GM10266 (cell line): ENCODE measurements around the gene CLPTM1.
"Not testable (repeated sequence)": the region's sequence is repeated elsewhere in the genome, so short reads cannot be mapped to it uniquely, and the experiment has no call there.

Source experiments
- DNase-seq: peaks from one replicate; pipeline ENCODE4 v3.0.0; 2012; ENCODE audit errors: extremely low spot score
- TF ChIP-seq, protein P1 (sequence below): IDR thresholded peaks from 2 replicates; pipeline ENCODE4 v1.5.1; 2012; ENCODE audit warnings: mild to moderate bottlenecking, low read depth; ENCODE audit not compliant: control insufficient read depth, insufficient read depth; ENCODE audit errors: missing control alignments

CLPTM1 gene

DNA sequence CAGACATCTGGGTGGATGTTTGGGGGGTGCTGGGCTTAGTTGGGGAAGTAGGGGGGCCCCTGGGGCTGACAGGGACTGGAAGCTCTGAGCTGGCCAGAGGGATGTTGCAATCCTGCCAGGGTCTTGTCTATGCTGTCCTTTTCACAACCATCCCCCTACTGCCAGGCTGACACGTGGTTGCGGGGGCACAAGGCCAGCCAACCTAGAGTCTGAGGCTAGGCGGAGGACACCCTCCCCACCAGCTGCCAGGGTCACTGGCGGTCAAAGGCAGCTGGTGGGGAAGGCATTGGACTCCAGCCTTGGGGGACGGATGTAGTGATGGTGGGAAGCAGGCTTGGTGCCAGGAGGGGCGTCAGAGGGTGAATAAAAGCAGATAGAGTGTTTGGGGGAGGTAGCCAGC, 42.3 kb upstream of the CLPTM1 start:
- TF ChIP-seq, protein P1, sequence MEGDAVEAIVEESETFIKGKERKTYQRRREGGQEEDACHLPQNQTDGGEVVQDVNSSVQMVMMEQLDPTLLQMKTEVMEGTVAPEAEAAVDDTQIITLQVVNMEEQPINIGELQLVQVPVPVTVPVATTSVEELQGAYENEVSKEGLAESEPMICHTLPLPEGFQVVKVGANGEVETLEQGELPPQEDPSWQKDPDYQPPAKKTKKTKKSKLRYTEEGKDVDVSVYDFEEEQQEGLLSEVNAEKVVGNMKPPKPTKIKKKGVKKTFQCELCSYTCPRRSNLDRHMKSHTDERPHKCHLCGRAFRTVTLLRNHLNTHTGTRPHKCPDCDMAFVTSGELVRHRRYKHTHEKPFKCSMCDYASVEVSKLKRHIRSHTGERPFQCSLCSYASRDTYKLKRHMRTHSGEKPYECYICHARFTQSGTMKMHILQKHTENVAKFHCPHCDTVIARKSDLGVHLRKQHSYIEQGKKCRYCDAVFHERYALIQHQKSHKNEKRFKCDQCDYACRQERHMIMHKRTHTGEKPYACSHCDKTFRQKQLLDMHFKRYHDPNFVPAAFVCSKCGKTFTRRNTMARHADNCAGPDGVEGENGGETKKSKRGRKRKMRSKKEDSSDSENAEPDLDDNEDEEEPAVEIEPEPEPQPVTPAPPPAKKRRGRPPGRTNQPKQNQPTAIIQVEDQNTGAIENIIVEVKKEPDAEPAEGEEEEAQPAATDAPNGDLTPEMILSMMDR: no peak
- no peak for DNase-seq

DNA sequence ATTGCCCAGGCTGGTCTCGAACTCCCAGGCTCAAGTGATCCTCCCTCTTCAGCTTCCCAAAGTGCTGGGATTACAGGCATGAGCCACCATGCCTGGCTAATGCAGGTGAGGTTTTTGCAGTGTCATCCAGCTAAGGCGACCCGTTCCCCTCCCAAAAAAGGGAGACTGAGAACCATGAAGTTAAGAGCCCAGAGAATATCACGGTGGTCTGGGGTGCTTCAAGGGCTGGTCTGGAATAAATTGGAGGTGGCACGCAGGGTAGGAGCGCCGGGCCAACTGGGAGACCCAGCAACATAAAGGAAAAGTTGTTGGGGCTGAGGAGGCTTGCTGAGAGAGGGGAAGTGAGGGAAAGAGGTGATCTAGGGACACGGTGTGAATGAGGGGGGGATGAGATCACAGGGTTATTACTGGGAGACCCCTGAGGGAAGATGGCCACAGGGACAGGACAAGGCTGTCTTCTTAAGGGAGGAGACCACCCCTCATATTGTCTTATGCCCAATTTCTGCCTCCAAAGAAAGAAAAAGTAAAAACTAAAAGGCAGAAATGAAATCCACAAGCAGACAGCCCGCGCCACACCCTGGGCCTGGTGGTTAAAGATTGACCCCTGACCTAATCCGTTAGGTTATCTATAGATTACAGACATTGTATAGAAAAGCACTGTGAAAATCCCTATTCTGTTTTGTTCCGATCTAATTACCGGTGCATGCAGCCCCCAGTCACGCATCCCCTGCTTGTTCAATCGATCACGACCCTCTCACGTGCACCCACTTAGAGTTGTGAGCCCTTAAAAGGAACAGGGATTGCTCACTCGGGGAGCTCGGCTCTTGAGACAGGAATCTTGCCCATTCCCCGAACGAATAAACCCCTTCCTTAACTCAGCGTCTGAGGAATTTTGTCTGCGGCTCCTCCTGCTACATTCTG, 41.4 kb upstream of the CLPTM1 start:
- not testable (repeated sequence) for DNase-seq

DNA sequence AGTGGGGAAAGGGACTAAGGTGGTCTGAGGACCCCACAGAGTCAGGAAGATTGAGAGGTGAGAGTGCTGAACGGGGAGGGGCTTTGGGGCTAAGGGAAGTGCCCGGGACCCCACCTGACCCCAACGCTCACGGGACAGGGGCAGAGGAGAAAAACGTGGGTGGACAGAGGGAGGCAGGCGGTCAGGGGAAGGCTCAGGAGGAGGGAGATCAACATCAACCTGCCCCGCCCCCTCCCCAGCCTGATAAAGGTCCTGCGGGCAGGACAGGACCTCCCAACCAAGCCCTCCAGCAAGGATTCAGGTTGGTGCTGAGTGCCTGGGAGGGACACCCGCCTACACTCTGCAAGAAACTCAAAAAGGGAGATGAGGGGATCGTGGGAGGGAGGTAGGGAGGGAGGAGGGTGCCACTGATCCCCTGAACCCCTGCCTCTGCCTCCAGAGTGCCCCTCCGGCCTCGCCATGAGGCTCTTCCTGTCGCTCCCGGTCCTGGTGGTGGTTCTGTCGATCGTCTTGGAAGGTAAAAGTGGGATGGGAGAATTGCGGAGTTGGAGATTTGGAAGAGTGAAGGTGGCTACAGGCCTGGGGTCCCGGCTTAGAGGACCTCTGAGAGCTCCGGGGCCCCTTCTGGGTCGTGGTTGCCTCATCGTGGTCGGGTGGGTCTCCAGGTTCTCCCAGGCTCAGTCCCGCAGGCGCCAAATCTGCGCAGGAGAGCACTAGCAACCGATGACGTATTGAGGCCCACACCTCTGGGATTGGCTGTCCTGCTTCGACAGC, 40.6 kb upstream of the CLPTM1 start, which contains the start of gene APOC1:
APOC1 (plus strand) TSS at position 176 of the 774 bp plus-strand sequence; CDS start at position 460, 284 bp downstream.
- peak; percentile 96 for DNase-seq

DNA sequence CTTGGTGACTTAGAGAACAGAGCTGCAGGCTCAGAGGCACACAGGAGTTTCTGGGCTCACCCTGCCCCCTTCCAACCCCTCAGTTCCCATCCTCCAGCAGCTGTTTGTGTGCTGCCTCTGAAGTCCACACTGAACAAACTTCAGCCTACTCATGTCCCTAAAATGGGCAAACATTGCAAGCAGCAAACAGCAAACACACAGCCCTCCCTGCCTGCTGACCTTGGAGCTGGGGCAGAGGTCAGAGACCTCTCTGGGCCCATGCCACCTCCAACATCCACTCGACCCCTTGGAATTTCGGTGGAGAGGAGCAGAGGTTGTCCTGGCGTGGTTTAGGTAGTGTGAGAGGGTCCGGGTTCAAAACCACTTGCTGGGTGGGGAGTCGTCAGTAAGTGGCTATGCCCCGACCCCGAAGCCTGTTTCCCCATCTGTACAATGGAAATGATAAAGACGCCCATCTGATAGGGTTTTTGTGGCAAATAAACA, 30.9 kb upstream of the CLPTM1 start:
- no peak for DNase-seq
- TF ChIP-seq, protein P1: no peak

DNA sequence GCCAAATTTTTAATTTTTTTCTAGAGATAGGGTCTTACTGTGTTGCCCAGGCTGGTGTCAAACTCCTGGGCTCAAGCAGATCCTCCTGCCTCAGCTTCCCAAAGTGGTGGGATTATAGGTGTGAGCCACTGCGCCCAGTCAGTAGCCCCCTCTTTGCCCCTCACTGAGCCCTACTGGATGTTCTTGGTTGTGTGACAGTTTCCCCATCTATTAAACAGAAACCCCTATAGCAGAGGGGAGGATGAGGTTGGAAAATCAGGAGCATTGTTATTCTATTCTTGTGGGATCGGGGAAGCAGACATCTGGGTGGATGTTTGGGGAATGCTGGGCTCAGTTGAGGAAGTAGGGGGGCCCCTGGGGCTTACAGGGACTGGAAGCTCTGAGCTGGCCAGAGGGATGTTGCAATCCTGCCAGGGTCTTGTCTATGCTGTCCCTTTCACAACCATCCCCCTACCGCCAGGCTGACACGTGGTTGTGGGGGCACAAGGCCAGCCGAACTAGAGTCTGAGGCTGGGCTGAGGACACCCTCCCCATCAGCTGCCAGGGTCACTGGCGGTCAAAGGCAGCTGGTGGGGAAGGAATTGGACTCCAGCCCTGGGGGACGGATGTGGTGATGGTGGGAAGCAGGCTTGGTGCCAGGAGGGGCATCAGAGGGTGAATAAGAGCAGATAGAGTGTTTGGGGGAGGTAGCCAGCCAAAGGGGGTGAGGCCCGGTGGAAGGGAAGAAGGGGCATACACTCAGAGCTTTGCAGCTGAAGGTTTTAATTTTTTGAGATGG, 29.9 kb upstream of the CLPTM1 start:
- no peak for DNase-seq
- TF ChIP-seq, protein P1: no peak

DNA sequence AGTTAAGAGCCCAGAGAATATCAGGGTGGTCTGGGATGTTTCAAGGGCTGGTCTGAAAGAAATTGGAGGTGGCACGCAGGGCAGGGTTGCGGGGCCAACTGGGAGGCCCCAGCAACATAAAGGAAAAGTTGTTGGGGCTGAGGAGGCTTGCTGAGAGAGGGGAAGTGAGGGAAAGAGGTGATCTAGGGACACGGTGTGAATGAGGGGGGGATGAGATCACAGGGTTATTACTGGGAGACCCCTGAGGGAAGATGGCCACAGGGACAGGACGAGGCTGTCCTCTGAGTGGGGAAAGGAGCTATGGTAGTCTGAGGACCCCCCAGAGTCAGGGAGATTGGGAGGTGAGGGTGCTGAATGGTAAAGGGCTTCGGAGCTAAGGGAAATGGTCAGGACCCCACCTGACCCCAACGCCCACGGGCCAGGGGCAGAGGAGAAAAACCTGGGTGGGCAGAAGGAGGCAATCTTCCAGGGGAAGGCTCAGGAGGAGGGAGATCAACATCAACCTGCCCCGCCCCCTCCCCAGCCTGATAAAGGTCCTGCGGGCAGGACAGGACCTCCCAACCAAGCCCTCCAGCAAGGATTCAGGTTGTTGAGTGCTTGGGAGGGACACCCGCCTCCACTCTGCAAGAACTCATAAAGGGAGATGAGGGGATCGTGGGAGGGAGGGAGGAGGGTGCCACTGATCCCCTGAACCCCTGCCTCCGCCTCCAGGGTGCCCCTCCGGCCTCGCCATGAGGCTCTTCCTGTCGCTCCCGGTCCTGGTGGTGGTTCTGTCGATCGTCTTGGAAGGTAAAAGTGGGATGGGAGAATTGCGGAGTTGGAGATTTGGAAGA, 28.7 kb upstream of the CLPTM1 start:
- DNase-seq: not testable (repeated sequence)

DNA sequence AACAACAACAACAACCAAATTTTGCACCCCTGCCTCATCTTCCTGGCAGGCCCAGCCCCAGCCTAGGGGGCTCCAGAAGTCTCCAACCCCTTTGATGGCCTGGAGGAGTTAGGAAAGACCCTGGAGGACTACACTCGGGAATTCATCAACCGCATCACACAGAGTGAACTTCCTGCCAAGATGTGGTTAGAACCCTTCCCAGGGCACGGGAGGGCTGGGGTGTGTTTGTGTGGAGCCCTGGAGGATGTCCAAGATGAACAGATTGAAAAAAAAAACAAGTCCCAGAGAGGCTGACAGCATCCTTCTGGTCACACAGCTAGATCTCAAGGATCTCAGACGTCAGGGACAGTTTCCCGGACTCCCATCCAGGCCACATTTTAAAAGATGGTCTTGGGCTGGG, 27.4 kb upstream of the CLPTM1 start:
- DNase-seq: no peak
- TF ChIP-seq, protein P1: no peak

DNA sequence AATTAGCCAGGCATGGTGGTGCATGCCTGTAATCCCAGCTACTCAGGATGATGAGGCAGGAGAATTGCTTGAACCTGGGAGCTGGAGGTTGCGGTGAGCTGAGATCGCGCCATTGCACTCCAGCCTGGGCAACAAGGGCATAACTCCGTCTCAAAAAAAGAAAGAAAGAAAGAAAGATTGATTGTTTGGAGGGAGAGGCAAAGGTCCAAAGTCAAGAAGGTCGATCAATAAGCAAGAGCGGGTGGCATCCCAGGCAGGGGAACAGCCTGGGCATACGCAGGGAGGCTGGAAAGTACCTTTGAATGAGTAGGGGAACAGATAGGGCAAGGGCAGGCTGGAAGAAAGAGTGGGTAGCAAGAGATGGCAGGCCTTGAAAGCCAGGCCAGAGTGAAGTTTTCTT, 25.1 kb upstream of the CLPTM1 start:
- no peak for DNase-seq
- TF ChIP-seq, protein P1: no peak
